IPS-NIHi11 (cell line): Measurements from ENCODE around the gene SMIM43.

ENCODE experiments used
- DNase-seq: peaks from one replicate; pipeline ENCODE4 v3.0.0; 2012; ENCODE audit warnings: mixed read lengths, low spot score

Gene SMIM43

GRCh38 chr4:121764702-121765367 lies at the start of gene SMIM43:
Gene SMIM43 (minus strand): TSS chr4:121765164. CDS start chr4:121765105, 59 bp downstream.
- DNase-seq = peak; percentile 58

- no peak for DNase-seq
These were observed 49.8 kb upstream of the SMIM43 start for GRCh38 chr4:121814756-121815155.

GRCh38 chr4:121811122-121811521 lies 46.2 kb upstream of the SMIM43 start:
- DNase-seq = no peak

- DNase-seq = no peak
These were observed 41.4 kb upstream of the SMIM43 start for GRCh38 chr4:121806411-121806810.

GRCh38 chr4:121801715-121802075 lies 36.7 kb upstream of the SMIM43 start:
- DNase-seq = no peak

- peak; percentile 89 for DNase-seq
These were observed 36.2 kb upstream of the SMIM43 start, which contains the start of gene EXOSC9 for GRCh38 chr4:121800961-121801714. Gene EXOSC9 (plus strand): TSS chr4:121801323. CDS start chr4:121801425, 102 bp downstream.

- no peak for DNase-seq
These were observed 35.6 kb upstream of the SMIM43 start for GRCh38 chr4:121800638-121800960.

- no peak for DNase-seq
These were observed 35.0 kb upstream of the SMIM43 start for GRCh38 chr4:121799867-121800501.

- DNase-seq = no peak
These were observed 34.4 kb upstream of the SMIM43 start for GRCh38 chr4:121799208-121799823.

GRCh38 chr4:121796283-121796682 lies 31.3 kb upstream of the SMIM43 start:
- DNase-seq = peak; percentile 22

- DNase-seq = peak; percentile 11
These were observed 29.7 kb upstream of the SMIM43 start for GRCh38 chr4:121794505-121795188.

GRCh38 chr4:121792966-121793365 lies 28.0 kb upstream of the SMIM43 start:
- no peak for DNase-seq

GRCh38 chr4:121791481-121791880 lies 26.5 kb upstream of the SMIM43 start:
- DNase-seq = no peak

- no peak for DNase-seq
These were observed 26.0 kb upstream of the SMIM43 start for GRCh38 chr4:121790976-121791375.

GRCh38 chr4:121789960-121790829 lies 25.2 kb upstream of the SMIM43 start:
- no peak for DNase-seq

GRCh38 chr4:121789455-121789854 lies 24.5 kb upstream of the SMIM43 start:
- DNase-seq = no peak

GRCh38 chr4:121788896-121789295 lies 23.9 kb upstream of the SMIM43 start:
- no peak for DNase-seq

GRCh38 chr4:121786221-121786620 lies 21.3 kb upstream of the SMIM43 start:
- no peak for DNase-seq

GRCh38 chr4:121785479-121785878 lies 20.5 kb upstream of the SMIM43 start:
- DNase-seq = no peak

GRCh38 chr4:121784975-121785374 lies 20.0 kb upstream of the SMIM43 start:
- no peak for DNase-seq

- no peak for DNase-seq
These were observed 19.4 kb upstream of the SMIM43 start for GRCh38 chr4:121784401-121784800.
